ENCODE results near the gene SLC27A2.

SLC27A2 gene

DNA sequence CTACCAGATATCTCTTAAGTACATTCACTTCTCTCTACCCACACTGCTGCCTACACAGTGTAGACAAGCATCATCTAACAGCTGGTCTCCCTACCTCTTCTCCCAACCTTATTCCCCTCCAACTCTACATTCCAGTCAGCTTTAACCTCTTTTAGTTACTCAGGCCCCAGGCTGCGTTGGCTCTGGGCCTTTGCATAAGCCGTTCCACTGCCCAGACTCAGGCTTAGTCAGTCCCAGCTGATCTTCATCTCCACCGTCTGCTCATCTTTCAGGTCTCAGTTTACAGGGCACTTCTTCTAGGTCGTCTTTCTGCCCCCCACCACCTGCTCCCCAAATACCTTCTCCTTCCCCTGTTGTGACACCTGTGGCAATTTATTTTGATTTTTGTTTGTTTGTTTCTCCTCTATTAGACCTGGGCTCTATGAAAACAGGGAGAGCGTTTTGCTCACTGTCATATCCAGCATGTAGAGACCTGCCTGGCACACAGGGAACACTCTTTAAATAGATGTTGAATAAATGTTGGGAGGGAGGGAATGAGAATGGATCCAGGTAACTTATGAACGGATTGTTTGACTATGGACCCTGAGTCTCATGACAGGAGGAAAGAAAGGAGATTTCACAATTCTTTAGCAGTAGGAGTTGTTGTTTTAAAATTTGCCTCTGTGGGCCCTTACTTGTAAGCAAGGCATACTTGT is 11.1 kb downstream of the SLC27A2 start:
- no peak for DNase-seq

- DNase-seq = no peak
Observed at GRCh38 chr15:50202003-50202402, 20.0 kb downstream of the SLC27A2 start.

DNA sequence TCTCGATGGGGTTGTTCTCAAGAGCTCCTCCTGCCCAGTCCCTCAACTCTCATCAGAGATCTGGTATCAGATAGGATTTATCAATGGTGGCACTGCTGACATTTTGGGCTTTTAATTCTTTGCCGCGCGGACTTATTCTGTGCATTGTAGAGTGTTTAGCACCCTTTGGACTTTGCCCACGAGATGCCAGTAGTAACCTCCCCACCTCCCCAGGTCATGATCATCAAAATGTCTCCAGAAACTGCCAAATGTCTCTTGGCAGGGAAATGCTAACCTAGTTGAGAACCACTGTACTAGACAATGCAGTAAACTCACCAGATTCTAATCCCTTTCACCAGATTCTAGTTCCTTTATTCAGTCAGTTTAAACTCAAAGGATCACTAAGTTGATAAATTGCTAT is 24.0 kb downstream of the SLC27A2 start:
- no peak for DNase-seq

DNA sequence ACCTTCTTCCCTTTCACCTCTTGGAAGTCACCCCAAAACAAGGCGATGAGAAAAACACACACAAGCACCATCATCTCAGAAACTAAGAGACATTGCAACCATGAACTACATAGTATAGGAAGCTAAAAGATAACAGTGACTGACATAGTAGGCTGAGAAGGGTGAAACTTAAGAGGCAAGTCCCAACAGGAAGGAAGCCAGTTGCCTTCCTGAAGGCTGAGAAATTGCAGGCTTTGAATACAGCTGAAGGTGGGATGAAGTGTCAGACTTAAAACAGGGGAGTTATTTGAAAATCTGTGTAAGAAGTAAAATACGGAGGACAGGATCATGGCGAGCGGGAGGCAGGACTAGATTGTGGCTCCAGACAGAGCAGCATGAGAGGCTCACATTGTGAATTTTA is 27.8 kb downstream of the SLC27A2 start:
- no peak for DNase-seq

GRCh38 chr15:50210462-50211157 is 28.6 kb downstream of the SLC27A2 start:
- no peak for DNase-seq

- DNase-seq = no peak
Observed at GRCh38 chr15:50218291-50218690, 36.3 kb downstream of the SLC27A2 start.

DNA sequence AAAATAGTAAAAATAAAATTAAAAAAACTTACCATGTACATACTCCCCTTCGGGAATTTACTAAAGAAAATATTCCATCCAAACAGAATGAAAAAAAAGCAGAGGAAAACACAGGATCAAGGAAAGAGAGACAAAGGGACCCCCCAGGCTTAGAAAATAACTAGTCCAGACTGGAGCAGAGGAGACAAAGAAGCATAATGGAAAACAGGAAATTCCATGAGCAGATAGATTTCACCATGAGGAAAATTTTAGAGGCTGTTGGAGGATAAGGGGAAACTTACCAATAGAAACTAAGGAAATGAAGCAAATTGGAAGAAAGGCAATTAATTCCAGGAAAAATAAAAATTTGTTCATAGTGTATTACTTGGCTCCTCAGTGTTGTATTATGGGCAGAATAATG is 36.7 kb downstream of the SLC27A2 start:
- no peak for DNase-seq

DNA sequence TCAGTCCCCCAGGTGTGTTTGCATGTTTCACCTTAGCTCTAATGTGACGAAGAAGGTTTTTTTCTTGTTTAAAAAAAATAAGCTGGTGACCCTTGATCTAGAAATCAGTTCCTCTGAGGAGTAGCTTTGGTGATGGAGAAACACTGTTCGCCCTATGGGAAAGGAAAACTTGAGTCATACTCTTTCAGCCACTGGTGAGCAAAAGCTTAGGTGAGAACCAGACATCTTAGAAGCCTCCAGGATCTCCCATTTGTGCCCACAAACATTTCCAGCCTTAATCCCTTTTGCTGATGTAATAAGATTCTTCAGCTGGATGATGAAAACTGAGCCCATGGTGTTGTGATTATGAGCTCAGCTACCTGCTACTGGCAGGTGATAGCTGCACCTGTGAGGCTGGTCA is 37.8 kb downstream of the SLC27A2 start:
- no peak for DNase-seq

- DNase-seq = no peak
Observed at GRCh38 chr15:50222181-50222580, 40.2 kb downstream of the SLC27A2 start.

DNA sequence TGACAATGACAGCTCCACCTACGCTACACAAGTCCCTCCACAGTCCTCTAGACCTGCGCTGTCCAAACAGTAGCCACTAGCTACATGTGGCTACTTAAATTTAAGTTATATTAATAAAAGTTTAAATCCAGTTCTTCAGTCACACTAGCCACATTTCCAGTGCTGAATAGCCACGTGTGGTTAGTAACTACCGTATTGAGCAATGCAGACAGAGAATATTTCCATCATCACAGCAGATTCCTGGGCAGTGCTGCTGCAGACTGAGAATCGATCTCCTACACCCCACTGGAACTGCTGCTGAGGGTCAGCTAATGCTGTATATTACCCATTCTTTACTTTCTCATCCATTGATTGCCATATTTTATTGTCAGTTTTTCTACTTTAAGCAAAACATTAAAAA is 42.6 kb downstream of the SLC27A2 start:
- no peak for DNase-seq

GRCh38 chr15:50225057-50225456 is 43.1 kb downstream of the SLC27A2 start:
- DNase-seq = no peak

DNA sequence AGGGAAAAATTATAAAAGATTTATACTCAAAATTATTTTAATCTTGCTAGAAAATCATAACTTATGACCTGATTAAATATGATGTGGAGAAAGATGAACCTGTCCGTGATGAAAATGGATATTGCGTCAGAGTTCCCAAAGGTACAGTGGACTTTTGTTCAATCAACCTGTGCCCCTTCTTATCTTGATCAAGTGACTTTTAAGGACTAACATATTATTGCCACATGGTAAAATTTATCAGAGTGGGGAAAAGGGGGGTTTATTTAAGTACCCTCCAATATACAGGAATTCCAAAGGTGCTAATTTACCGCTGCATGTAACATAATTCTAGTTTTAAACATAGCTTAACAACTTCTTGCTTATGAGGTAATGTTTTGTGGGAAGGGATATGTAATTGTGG is 43.9 kb downstream of the SLC27A2 start:
- DNase-seq = no peak

GRCh38 chr15:50227076-50227475 is 45.1 kb downstream of the SLC27A2 start:
- DNase-seq = no peak

DNA sequence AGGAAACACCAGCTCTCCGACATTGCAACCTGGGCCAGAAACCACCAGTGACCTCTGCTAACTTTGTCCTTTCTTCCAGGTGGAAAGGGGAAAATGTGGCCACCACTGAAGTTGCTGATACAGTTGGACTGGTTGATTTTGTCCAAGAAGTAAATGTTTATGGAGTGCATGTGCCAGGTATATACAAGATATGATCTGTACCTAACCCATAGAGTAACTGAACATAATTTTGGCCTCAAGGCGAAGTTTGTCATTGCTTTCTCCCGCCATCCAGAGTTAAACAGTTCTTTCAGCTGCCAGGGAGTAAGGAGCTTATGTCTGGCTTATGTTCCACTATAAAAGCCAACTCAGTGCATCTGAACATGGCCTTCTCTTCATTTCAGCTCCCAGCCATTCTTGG is 46.9 kb downstream of the SLC27A2 start:
- DNase-seq = no peak

GRCh38 chr15:50229336-50229735 is 47.3 kb downstream of the SLC27A2 start:
- DNase-seq = no peak

- no peak for DNase-seq
Observed at GRCh38 chr15:50231761-50232160, 49.8 kb downstream of the SLC27A2 start.

DNA sequence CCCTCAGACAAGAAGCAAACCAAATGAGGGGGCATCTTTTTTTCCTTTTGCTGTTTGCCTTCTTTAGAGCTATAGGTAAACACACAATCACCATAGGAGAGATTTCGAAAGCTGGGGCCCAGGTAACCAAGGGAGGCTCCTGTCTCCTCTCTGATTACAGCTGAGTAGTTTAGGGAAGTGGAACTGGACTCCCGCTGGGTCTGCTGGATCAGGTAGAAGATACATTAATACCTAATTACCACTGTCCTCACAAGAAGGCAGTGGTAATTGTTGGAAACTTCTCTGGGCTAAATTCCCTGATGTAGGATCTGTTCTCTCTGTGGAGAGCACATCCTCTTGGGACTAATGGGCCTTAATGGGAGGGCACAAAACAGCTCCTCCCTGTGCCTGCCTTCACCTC is 50.8 kb downstream of the SLC27A2 start:
- no peak for DNase-seq

DNA sequence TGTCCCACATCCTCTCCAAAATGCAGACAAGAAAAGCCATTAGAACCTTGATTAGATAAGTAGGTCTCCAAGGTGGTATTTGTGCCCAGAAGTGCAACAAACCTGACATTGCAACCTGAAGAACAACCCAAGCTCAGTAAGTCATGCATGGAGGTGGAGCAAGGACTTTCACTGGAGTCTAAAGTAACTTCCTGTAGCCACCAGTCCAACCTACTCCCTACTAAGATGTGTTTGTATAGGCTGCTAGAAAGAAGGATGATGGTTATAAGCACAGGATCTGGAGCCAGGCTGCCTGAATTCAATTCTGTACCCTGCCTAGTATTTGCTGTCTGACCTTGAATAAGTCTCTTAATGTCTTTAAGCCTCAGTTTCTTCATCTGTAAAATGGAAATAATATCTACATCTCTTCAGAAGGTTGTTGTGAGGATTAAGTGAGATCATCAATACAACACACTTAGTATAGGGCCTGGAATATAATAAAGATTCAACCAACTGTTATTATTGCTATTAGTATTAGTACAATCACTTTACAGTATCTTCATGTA is 51.3 kb downstream of the SLC27A2 start:
- DNase-seq = no peak

GRCh38 chr15:50234764-50235163 is 52.8 kb downstream of the SLC27A2 start:
- no peak for DNase-seq

GRCh38 chr15:50235794-50236193 is 53.8 kb downstream of the SLC27A2 start:
- DNase-seq = no peak

GRCh38 chr15:50236433-50236832 is 54.4 kb downstream of the SLC27A2 start:
- no peak for DNase-seq

DNA sequence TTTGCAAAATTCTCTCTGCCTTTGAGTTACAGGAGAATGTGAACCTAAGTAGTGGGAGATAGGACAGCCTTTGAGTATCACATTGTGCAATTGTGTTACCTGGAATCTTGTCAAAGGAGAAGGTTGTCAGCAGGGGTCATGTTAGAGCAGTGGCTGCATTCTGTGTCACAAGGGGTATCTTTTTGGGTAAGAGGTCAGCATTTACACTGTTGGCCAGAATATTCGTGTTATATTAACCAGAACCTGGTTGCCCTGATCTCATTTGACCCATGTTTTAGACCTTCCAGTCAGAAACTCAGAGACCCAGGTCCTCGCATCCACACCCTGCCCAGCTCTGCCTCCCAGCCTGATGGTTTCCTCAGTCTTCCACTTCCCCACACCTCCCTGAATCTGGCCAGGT is 56.3 kb downstream of the SLC27A2 start:
- no peak for DNase-seq

GRCh38 chr15:50241684-50242450 is 59.9 kb downstream of the SLC27A2 start:
- no peak for DNase-seq

DNA sequence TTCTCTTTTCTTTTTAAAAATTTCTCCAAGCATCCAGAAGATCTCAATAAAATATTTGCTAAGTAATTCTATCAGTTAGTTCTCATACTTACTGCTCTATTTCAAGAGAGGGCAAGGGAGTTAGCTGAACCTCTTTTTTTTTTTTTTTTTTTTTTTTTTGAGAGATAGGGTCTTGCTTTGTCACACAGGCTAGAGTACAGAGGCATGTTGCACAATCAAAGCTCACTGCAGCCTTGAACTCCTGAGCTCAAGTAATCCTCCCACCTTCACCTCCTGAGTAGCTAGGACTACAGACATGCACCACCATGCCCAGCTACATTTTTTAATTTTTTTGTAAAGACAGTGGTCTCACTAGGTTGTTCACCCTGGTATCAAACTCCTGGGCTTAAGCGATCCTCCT is 62.2 kb downstream of the SLC27A2 start:
- no peak for DNase-seq

All from CD4-positive, alpha-beta T cell treated with Interferon gamma for 1 hour (primary cell).